ENCODE measurements around the gene TBC1D3L. TPM values are rescaled to one million over a fixed set of nuclear protein-coding genes. Genes with fewer than 3 reads are reported as not detected.
"Not testable (repeated sequence)": the region's sequence is repeated elsewhere in the genome, so short reads cannot be mapped to it uniquely, and the experiment has no call there.

Gene TBC1D3L
- 4.1 and 14.9 TPM in 2 replicates for total RNA-seq
- 9.4 and 9.6 TPM in 2 replicates for polyA plus RNA-seq

- not testable (repeated sequence) for H3K4me1 ChIP-seq (ENCODE audit: low read depth); H3K27ac ChIP-seq; H3K4me3 ChIP-seq; H3K9me3 ChIP-seq (ENCODE audit: low read depth); H3K36me3 ChIP-seq; DNase-seq (ENCODE audit: low read depth in 1 of 2, low spot score in 1 of 2); H3K27me3 ChIP-seq
Measured at GRCh38 chr17:37988960-37989359, at the start of gene TBC1D3L. Gene TBC1D3L (minus strand): TSS chr17:37989060. CDS start chr17:37987520, 1,540 bp downstream.

GRCh38 chr17:38003676-38004075 is 14.8 kb upstream of the TBC1D3L start, which contains the start of gene TBC1D3D:
Gene TBC1D3D (plus strand): TSS chr17:38003976. CDS start chr17:38005561, 1,585 bp downstream.
- not testable (repeated sequence) for H3K36me3 ChIP-seq; H3K4me1 ChIP-seq (ENCODE audit: low read depth); H3K4me3 ChIP-seq; H3K27me3 ChIP-seq; DNase-seq (ENCODE audit: low read depth in 1 of 2, low spot score in 1 of 2); H3K9me3 ChIP-seq (ENCODE audit: low read depth); H3K27ac ChIP-seq

Other genes with a start within 250 kb of the TBC1D3L start
- not detected in 2 replicates for gene HNF1B, start 244.0 kb downstream of the TBC1D3L start, total RNA-seq
- gene HNF1B, start 244.0 kb downstream of the TBC1D3L start, polyA plus RNA-seq: not detected in 2 replicates
- not detected in 2 replicates for gene TBC1D3K, start 64.6 kb downstream of the TBC1D3L start, total RNA-seq
- gene TBC1D3K, start 64.6 kb downstream of the TBC1D3L start, polyA plus RNA-seq: not detected in 2 replicates
- 3.0 and 3.8 TPM in 2 replicates for gene TBC1D3D, start 14.9 kb upstream of the TBC1D3L start, total RNA-seq
- gene TBC1D3D, start 14.9 kb upstream of the TBC1D3L start, polyA plus RNA-seq: 0.56 and 2.5 TPM in 2 replicates
- gene TBC1D3C, start 79.6 kb upstream of the TBC1D3L start, total RNA-seq: 4.0 TPM in 1 of 2 replicates, not detected in the other
- 3.2 and 5.4 TPM in 2 replicates for gene TBC1D3C, start 79.6 kb upstream of the TBC1D3L start, polyA plus RNA-seq
- gene TBC1D3E, start 138.9 kb upstream of the TBC1D3L start, total RNA-seq: 1.6 and 4.9 TPM in 2 replicates
- 4.6 and 6.1 TPM in 2 replicates for gene TBC1D3E, start 138.9 kb upstream of the TBC1D3L start, polyA plus RNA-seq
- gene TBC1D3, start 203.5 kb upstream of the TBC1D3L start, total RNA-seq: not detected in 2 replicates
- gene TBC1D3, start 203.5 kb upstream of the TBC1D3L start, polyA plus RNA-seq: not detected in 2 replicates